RWPE1 (cell line): ENCODE data around the gene HS3ST5.
"Not testable (repeated sequence)": the region's sequence is repeated elsewhere in the genome, so short reads cannot be mapped to it uniquely, and the experiment has no call there.

Experiments used
- CTCF ChIA-PET: fragments of 350-600 bp; sonication (Branson Sonifier 250); formaldehyde crosslinking; extraction: SDS; loops from one replicate; lab custom pipeline; 2021; lab: Yijun Ruan, JAX
- POLR2A ChIA-PET: fragments of 400-600 bp; formaldehyde crosslinking; extraction: SDS; loops from one replicate; lab custom pipeline; 2020; ENCODE audit warnings: antibody characterized with exemption; ENCODE audit not compliant: low non-redundant PET; lab: Yijun Ruan, JAX
- DNase-seq: peaks from one replicate; pipeline ENCODE4 v3.0.0; 2012; ENCODE audit warnings: low spot score
- H3K27ac ChIP-seq: fragments of 450-650 bp; 2 replicates; pipeline ENCODE4 v1.5.1; 2017
- CTCF ChIP-seq: fragments of 450-650 bp; conservative IDR thresholded peaks from 2 replicates; pipeline ENCODE4 v1.5.1; 2017; ENCODE audit warnings: low read depth, mild to moderate bottlenecking

Gene HS3ST5

GRCh38 chr6:114032721-114033120 is 310.1 kb downstream of the HS3ST5 start:
- no peak for DNase-seq
- TF ChIP-seq CTCF: no peak
- POLR2A ChIA-PET: no interaction called here
- CTCF ChIA-PET: no interaction called here
- H3K27ac ChIP-seq: no peak overlapping the region

GRCh38 chr6:114030767-114031166 is 312.1 kb downstream of the HS3ST5 start:
- H3K27ac ChIP-seq: no peak overlapping the region
- no peak for TF ChIP-seq CTCF
- DNase-seq: no peak
- ChIA-PET POLR2A (no interaction called here), CTCF (interaction anchor here (0.6 kb wide), 1 partner anchor 9 kb away, joined by 3 read pairs; no protein-coding TSS in a partner anchor)

- POLR2A ChIA-PET: no interaction called here
- no peak overlapping the region for H3K27ac ChIP-seq
- no peak for DNase-seq
- TF ChIP-seq CTCF: no peak
- CTCF ChIA-PET: no interaction called here
Measured at GRCh38 chr6:114024746-114025145, 318.1 kb downstream of the HS3ST5 start.

- ChIA-PET CTCF (no interaction called here), POLR2A (no interaction called here)
- DNase-seq: no peak
- TF ChIP-seq CTCF: no peak
- no peak overlapping the region for H3K27ac ChIP-seq
Measured at GRCh38 chr6:114020196-114020595, 322.6 kb downstream of the HS3ST5 start.

- CTCF ChIA-PET, POLR2A ChIA-PET: not testable (repeated sequence)
- peak; percentile 44 for DNase-seq
- peak overlapping the region; percentile 43; the same call in 1 of the 2 replicates for H3K27ac ChIP-seq
Measured at GRCh38 chr6:114017146-114017545, 325.7 kb downstream of the HS3ST5 start.

- POLR2A ChIA-PET, CTCF ChIA-PET, DNase-seq, H3K27ac ChIP-seq: not testable (repeated sequence)
Measured at GRCh38 chr6:114014106-114014505, 328.7 kb downstream of the HS3ST5 start.

GRCh38 chr6:114011486-114011885 is 331.3 kb downstream of the HS3ST5 start:
- CTCF ChIA-PET, POLR2A ChIA-PET, H3K27ac ChIP-seq, DNase-seq: not testable (repeated sequence)

GRCh38 chr6:114010540-114010939 is 332.3 kb downstream of the HS3ST5 start:
- POLR2A ChIA-PET: no interaction called here
- TF ChIP-seq CTCF: no peak
- DNase-seq: no peak
- no peak overlapping the region for H3K27ac ChIP-seq
- CTCF ChIA-PET: no interaction called here
